ENCODE data around the gene FNDC11. TPM values are rescaled to one million over a fixed set of nuclear protein-coding genes. Genes with fewer than 3 reads are reported as not detected.

Gene FNDC11
- total and polyA plus RNA-seq, 2 donors (not counting 3 experiments of a cell fraction or from before 2014, with no cell fraction given): 0.71 to 1.9 TPM

GRCh38 chr20:63531686-63532448, 22.1 kb upstream of the FNDC11 start:
- intact Hi-C loops (cut with micrococcal nuclease) (no loop called here), dilution Hi-C loops (cut with MboI; ENCODE audit: extremely low pct_ligation_motif_present, low sequenced_read_pairs) (no loop called here)
- Histone ChIP-seq H3K27ac (ENCODE audit: insufficient read depth, low read depth, low read length) (no peak overlapping the region), H3K79me2 (ENCODE audit: control insufficient read depth, insufficient read depth, low read length) (no peaks in the 10 kb centered on the region), H3K27me3 (ENCODE audit: control insufficient read depth in 2 of 2, insufficient read depth in 2 of 2, low read length in 2 of 2) (no peaks in the 10 kb centered on the region), H3K9me1 (replicated peaks; ENCODE audit: control insufficient read depth, extremely low read depth, insufficient read depth, low read length) (no peaks in the 10 kb centered on the region), H3K36me3 (ENCODE audit: control insufficient read depth in 2 of 2, extremely low read depth in 1 of 2, insufficient read depth in 2 of 2, low read length in 2 of 2) (no peaks in the 10 kb centered on the region), H4K20me1 (replicated peaks; ENCODE audit: control insufficient read depth, extremely low read depth, insufficient read depth, low read length) (no peaks in the 10 kb centered on the region), H3K4me2 (ENCODE audit: insufficient read depth, low read length) (no peak overlapping the region), H3K9ac (replicated peaks; ENCODE audit: extremely low read depth, insufficient read depth, low read length) (no peak overlapping the region), H3K9me3 (replicated peaks; ENCODE audit: control insufficient read depth, insufficient read depth, low read length) (no peaks in the 10 kb centered on the region), H2AFZ (ENCODE audit: low read depth, low read length) (no peak overlapping the region), H3K4me1 (ENCODE audit: control insufficient read depth, extremely low read depth, insufficient read depth, low read length) (no peaks in the 10 kb centered on the region), H3K4me3 (replicated peaks in 1 of 3; ENCODE audit: insufficient read depth in 1 of 3, low read depth in 1 of 3, low read length in 3 of 3) (no peak overlapping the region)
- TF ChIP-seq CTCF (IDR thresholded peaks at IDR 0.05; ENCODE audit: extremely low read depth in 1 of 2, insufficient read depth in 1 of 2, low read depth in 1 of 2, low read length in 2 of 2) (no peak), EZH2 (IDR thresholded peaks at IDR 0.05; ENCODE audit: borderline replicate concordance, low read depth, low read length, severe bottlenecking) (no peak), MAX (IDR thresholded peaks at IDR 0.05; ENCODE audit: insufficient read depth, insufficient read length) (no peak), JUN (IDR thresholded peaks at IDR 0.05; ENCODE audit: borderline replicate concordance, insufficient read depth, insufficient read length, low read depth) (no peak)
- ChIA-PET CTCF (no interaction called here), POLR2A (interaction anchor here (0.7 kb wide), 1 partner anchor 9 kb away, joined by 4 read pairs; no protein-coding TSS in a partner anchor)
- DNase-seq (ENCODE audit: low read depth, low spot score) (no peak), FAIRE-seq (no peak)
- BruUV-seq (replicated peaks): no TSS peak

Measured in endothelial cell of umbilical vein (primary cell).